T-helper 1 cell treated with Interleukin-12 subunit alpha and Interleukin-12 subunit beta and Interleukin-4 antibody, amounts not matched to agents 30 ng/mL and 1 ng/mL, for 36 hours (primary cell): ENCODE measurements around the gene CPSF3. TPM values are rescaled to one million over a fixed set of nuclear protein-coding genes. Genes with fewer than 3 reads are reported as not detected.
"Not testable (repeated sequence)": the region's sequence is repeated elsewhere in the genome, so short reads cannot be mapped to it uniquely, and the experiment has no call there.

Source experiments
- intact Hi-C: fragments of 100-400 bp; cut with micrococcal nuclease; formaldehyde crosslinking; loops from one replicate; pipeline ENCODE4 v1.15.1; 2024
- total RNA-seq: library from RNA; stranded (reverse); gene quantifications from 2 replicates; pipeline ENCODE4 v1.2.3, GENCODE V29; 2022

The CPSF3 gene
- total RNA-seq, 1 donor from 2014 or later, result 46.0 TPM

DNA sequence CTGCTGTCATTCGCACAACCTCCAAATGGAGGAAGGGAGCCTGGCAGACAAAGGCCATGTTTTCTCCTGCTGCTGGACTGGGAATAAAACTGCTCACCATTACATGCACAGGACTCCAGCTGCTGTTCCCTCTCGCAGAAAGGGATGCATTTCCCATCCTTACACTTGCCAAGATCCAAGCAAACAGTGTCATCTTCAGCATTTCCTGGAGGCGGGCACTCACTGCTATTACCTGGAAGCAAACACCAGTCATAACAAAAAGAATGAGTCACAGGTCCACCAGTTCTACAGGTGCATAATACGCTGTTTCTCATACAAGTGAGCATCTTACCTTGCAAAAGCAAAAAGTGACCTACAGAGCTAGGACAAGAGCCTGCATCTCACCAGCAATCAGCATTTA, 73.6 kb downstream of the CPSF3 start:
- intact Hi-C loops, result no loop called here

DNA sequence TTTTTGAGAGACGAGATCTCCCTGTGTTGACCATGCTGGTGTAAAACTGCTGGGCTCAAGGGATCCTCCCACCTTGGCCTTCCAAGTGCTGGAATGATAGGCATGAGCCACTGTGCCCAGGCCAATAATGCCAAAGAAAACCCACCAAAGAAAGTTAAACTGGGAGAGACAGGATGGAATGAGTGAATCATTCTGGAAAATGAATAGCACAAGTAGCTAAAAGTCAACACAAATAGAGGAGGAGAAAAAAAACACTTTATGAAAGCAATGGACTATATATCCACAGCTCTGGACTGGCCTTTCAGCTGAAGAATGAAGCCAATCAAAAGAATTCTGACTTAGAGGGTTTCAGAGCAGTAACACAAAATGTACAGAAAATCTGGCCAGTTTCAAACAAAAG, 74.8 kb downstream of the CPSF3 start:
- intact Hi-C loops, result no loop called here

DNA sequence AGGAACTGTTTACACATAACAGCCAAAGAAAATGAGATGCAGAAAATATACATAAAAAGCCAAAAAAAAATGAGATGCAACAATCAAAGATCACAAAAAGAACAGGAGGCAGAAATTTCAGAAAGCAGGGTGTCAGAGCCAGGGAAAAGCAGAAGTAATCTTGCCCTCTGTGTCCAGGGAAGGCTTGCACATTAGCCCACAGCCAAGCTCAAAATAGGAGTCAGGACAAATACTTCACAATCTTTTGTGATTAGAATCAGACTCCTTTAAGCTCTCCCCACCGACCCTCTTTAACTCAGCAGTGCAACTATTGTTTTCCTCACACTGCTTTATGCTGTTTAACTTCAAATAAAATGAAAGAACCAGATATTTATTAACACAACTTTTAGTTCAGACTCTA, 85.5 kb downstream of the CPSF3 start:
- intact Hi-C loops, result no loop called here

DNA sequence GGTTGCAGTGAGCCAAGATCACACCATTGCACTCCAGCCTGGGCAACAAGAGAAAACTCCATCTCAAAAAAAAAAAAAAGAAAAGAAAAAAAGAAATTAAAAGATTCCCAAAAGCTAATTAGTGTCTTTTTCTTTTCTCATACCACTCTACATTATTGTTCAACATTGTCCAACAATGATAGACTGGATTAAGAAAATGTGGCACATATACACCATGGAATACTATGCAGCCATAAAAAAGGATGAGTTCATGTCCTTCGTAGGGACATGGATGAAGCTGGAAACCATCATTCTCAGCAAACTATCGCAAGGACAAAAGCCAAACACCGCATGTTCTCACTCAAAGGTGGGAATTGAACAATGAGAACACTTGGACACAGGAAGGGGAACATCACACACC, 90.5 kb downstream of the CPSF3 start:
- intact Hi-C loops, result not testable (repeated sequence)

GRCh38 chr2:9517118-9517782, 93.8 kb downstream of the CPSF3 start:
- intact Hi-C loops, result no loop called here

GRCh38 chr2:9518163-9518562, 94.7 kb downstream of the CPSF3 start:
- intact Hi-C loops, result no loop called here

DNA sequence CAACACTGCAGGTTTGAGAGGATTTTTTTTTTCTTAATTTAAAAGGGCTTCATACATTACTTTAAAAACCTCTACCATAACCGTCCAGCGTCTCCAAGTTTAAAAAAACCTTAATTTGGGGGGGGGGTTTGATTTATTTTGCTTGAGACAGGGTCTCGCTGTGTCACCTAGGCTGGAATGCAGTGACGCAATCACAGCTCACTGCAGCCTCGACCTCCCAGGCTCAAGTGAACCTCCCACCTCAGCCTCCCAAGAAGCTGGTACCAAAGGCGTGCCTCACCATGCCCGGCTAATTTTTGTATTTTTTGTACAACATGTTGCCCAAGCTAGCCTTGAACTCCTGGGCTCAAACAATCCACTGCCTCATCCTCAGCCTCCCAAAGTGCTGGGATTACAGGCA, 95.3 kb downstream of the CPSF3 start:
- intact Hi-C loops, result no loop called here

GRCh38 chr2:9519250-9519649, 95.8 kb downstream of the CPSF3 start:
- intact Hi-C loops, result no loop called here

Other genes with a start within 250 kb of the CPSF3 start
- 0.20 TPM in 2 replicates for gene ASAP2, start 216.8 kb upstream of the CPSF3 start, total RNA-seq
- gene ITGB1BP1, start 126 bp upstream of the CPSF3 start, total RNA-seq, result 108 and 114 TPM in 2 replicates
- gene IAH1, start 50.9 kb downstream of the CPSF3 start, total RNA-seq, result 60.7 and 63.9 TPM in 2 replicates
- 27.4 and 28.2 TPM in 2 replicates for gene ADAM17, start 132.2 kb downstream of the CPSF3 start, total RNA-seq
- gene YWHAQ, start 207.3 kb downstream of the CPSF3 start, total RNA-seq, result 217 and 223 TPM in 2 replicates